MCF 10A (cell line): ENCODE measurements around the gene ZCCHC2. TPM values are rescaled to one million over a fixed set of nuclear protein-coding genes. Genes with fewer than 3 reads are reported as not detected.

Experiments
- BruUV-seq: library from RNA; stranded (reverse); fragments of 400-500 nt; replicated peaks from 2 replicates; lab custom pipeline; 2021; lab: Mats Ljungman, UMichigan
- CTCF ChIA-PET: fragments of 300-600 bp; sonication (Branson Sonifier 250); formaldehyde crosslinking; extraction: SDS; loops from one replicate; lab custom pipeline; 2021; ENCODE audit warnings: antibody characterized with exemption, inconsistent platforms; lab: Yijun Ruan, JAX
- POLR2A ChIA-PET: fragments of 300-600, 350-650 bp; sonication (Branson Sonifier 250); formaldehyde crosslinking; extraction: SDS; loops from one replicate; lab custom pipeline; 2020; ENCODE audit warnings: antibody characterized with exemption, inconsistent platforms; lab: Yijun Ruan, JAX
- DNase-seq: peaks from one replicate; pipeline ENCODE4 v3.0.0-alpha.2; 2018; ENCODE audit not compliant: unreplicated experiment
- H3K27ac Mint-ChIP-seq: one replicate; pipeline ENCODE4 v1.8.0; 2022; ENCODE audit warnings: mild to moderate bottlenecking, low read depth, mixed read lengths; ENCODE audit not compliant: unreplicated experiment
- H3K27me3 Mint-ChIP-seq: one replicate; pipeline ENCODE4 v1.8.0; 2022; ENCODE audit warnings: mixed read lengths; ENCODE audit not compliant: insufficient read depth, unreplicated experiment
- H3K36me3 Mint-ChIP-seq: one replicate; pipeline ENCODE4 v1.8.0; 2022; ENCODE audit warnings: mild to moderate bottlenecking, moderate library complexity, mixed read lengths; ENCODE audit not compliant: insufficient read depth, unreplicated experiment
- H3K4me1 Mint-ChIP-seq: one replicate; pipeline ENCODE4 v1.8.0; 2022; ENCODE audit warnings: mixed read lengths; ENCODE audit not compliant: insufficient read depth, unreplicated experiment
- H3K4me3 Mint-ChIP-seq: one replicate; pipeline ENCODE4 v1.8.0; 2022; ENCODE audit warnings: mild to moderate bottlenecking, moderate library complexity, mixed read lengths; ENCODE audit not compliant: unreplicated experiment
- H3K9me3 Mint-ChIP-seq: one replicate; pipeline ENCODE4 v1.8.0; 2022; ENCODE audit warnings: mixed read lengths; ENCODE audit not compliant: unreplicated experiment
- CTCF ChIP-seq: fragments of 200-600 bp; IDR thresholded peaks from one replicate; pipeline ENCODE4 v1.8.0; 2022; ENCODE audit warnings: antibody characterized with exemption, mild to moderate bottlenecking; ENCODE audit not compliant: unreplicated experiment
- intact Hi-C: fragments of 100-400 bp; cut with micrococcal nuclease; formaldehyde crosslinking; loops from 2 replicates; pipeline ENCODE4 v1.14.1; 2022
- total RNA-seq: library from RNA; stranded (reverse); gene quantifications from 2 replicates; pipeline ENCODE4 v1.2.3, GENCODE V29; 2022

Gene ZCCHC2
- total RNA-seq, 1 experiment from 2014 or later: 14.6 TPM

DNA sequence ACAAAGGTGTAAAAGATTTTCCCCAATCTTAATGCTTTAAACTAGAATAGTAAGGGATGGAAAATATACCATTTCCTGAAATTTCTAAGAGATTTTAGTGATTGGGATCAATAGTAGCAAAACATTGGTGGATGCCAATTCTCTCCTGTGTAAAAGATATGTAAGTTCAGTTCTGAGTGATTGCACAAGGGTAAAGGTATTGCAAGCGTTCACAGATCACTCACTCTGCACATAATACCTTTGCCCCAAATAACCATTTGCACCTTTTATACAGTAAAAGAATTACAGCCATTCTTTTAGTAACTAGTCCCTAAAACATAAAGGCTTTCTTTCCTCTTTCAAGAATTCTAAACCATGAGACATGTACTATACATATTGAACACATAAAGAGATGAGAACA lies 13.0 kb upstream of the ZCCHC2 start:
- H3K4me1 Mint-ChIP-seq: no peaks in the 10 kb centered on the region
- H3K36me3 Mint-ChIP-seq: no peaks in the 10 kb centered on the region
- no peaks in the 10 kb centered on the region for H3K27me3 Mint-ChIP-seq
- H3K4me3 Mint-ChIP-seq: no peak overlapping the region
- intact Hi-C loops: no loop called here
- no peak for DNase-seq
- POLR2A ChIA-PET: interaction anchor here (4.4 kb wide), 1 partner anchor 13 kb away, joined by 62 read pairs; the partner anchor contains the start of gene ZCCHC2
- no TSS peak for BruUV-seq
- CTCF ChIA-PET: no interaction called here
- H3K9me3 Mint-ChIP-seq: peaks cover 25% of the 10 kb centered on the region
- H3K27ac Mint-ChIP-seq: no peak overlapping the region
- TF ChIP-seq CTCF: no peak

- POLR2A ChIA-PET: interaction anchor here (0.9 to 4.1 kb wide), 7 partner anchors 8 to 73 kb away, joined by 3 to 48 read pairs (median 5); partner anchors contain the start of gene ZCCHC2
- H3K36me3 Mint-ChIP-seq: no peaks in the 10 kb centered on the region
- H3K4me1 Mint-ChIP-seq: no peaks in the 10 kb centered on the region
- intact Hi-C loops: no loop called here
- CTCF ChIA-PET: interaction anchor here (0.6 to 3.8 kb wide), 5 partner anchors 85 to 331 kb away, joined by 3 to 14 read pairs (median 3); partner anchors contain the start of genes PIGN and RELCH
- H3K27ac Mint-ChIP-seq: no peak overlapping the region
- peaks cover 25% of the 10 kb centered on the region for H3K9me3 Mint-ChIP-seq
- no peak for TF ChIP-seq CTCF
- H3K27me3 Mint-ChIP-seq: no peaks in the 10 kb centered on the region
- BruUV-seq: no TSS peak
- DNase-seq: peak; percentile 21
- no peak overlapping the region for H3K4me3 Mint-ChIP-seq
Measured at GRCh38 chr18:62510789-62511188, 12.0 kb upstream of the ZCCHC2 start.

GRCh38 chr18:62512532-62512931 lies 10.3 kb upstream of the ZCCHC2 start:
- TF ChIP-seq CTCF: no peak
- Mint-ChIP-seq H3K4me1 (no peaks in the 10 kb centered on the region), H3K27ac (no peak overlapping the region), H3K36me3 (no peaks in the 10 kb centered on the region), H3K27me3 (no peaks in the 10 kb centered on the region), H3K4me3 (no peak overlapping the region), H3K9me3 (peaks cover 25% of the 10 kb centered on the region)
- ChIA-PET CTCF (interaction anchor here (0.6 to 3.8 kb wide), 4 partner anchors 8 to 173 kb away, joined by 3 to 14 read pairs (median 6); no protein-coding TSS in a partner anchor), POLR2A (interaction anchor here (1.1 to 4.1 kb wide), 4 partner anchors 9 to 87 kb away, joined by 3 to 48 read pairs (median 5); partner anchors contain the start of gene ZCCHC2)
- intact Hi-C loops: no loop called here
- DNase-seq: no peak
- no TSS peak for BruUV-seq

GRCh38 chr18:62512996-62513395 lies 9.8 kb upstream of the ZCCHC2 start:
- POLR2A ChIA-PET: interaction anchor here (1.3 to 4.1 kb wide), 3 partner anchors 8 to 87 kb away, joined by 5 to 48 read pairs (median 5); partner anchors contain the start of gene ZCCHC2
- H3K4me1 Mint-ChIP-seq: no peaks in the 10 kb centered on the region
- no TSS peak for BruUV-seq
- H3K4me3 Mint-ChIP-seq: no peak overlapping the region
- H3K36me3 Mint-ChIP-seq: no peaks in the 10 kb centered on the region
- CTCF ChIA-PET: interaction anchor here (0.6 to 3.8 kb wide), 6 partner anchors 8 to 174 kb away, joined by 3 to 14 read pairs (median 4); no protein-coding TSS in a partner anchor
- no peak for DNase-seq
- no peaks in the 10 kb centered on the region for H3K27me3 Mint-ChIP-seq
- intact Hi-C loops: no loop called here
- no peak for TF ChIP-seq CTCF
- peaks cover 25% of the 10 kb centered on the region for H3K9me3 Mint-ChIP-seq
- H3K27ac Mint-ChIP-seq: no peak overlapping the region
